B cell (primary cell): ENCODE measurements around the gene CNGA3. TPM values are rescaled to one million over a fixed set of nuclear protein-coding genes. Genes with fewer than 3 reads are reported as not detected.

Experiments
- ATAC-seq: fragments of 200-7000 bp; cut with Tn5 transposase; one replicate; pipeline ENCODE4 v1.10.0; 2021; ENCODE audit warnings: low read depth, mild to moderate bottlenecking, moderate number of reproducible peaks, moderate library complexity
- CTCF ChIA-PET: fragments of 350-600 bp; sonication (Branson Sonifier 250); formaldehyde crosslinking; loops from one replicate; lab custom pipeline; 2021; ENCODE audit warnings: antibody characterized with exemption, inconsistent platforms; lab: Charles Lee
- POLR2A ChIA-PET: fragments of 350-600 bp; sonication (Branson Sonifier 250); formaldehyde crosslinking; loops from one replicate; lab custom pipeline; 2021; ENCODE audit warnings: antibody characterized with exemption; lab: Charles Lee
- DNase-seq: peaks from one replicate; pipeline ENCODE4 v3.0.0; 2013
- H2AFZ ChIP-seq: 2 replicates; pipeline ENCODE4 v1.6.1; 2012; ENCODE audit warnings: mild to moderate bottlenecking, low read depth, low read length; ENCODE audit not compliant: insufficient read depth, poor library complexity, severe bottlenecking
- H3K27ac ChIP-seq, 2 donors: 1 replicate in 1 of 2; 2 replicates in 1 of 2; pipeline ENCODE4 v1.5.1; 2012 to 2013; ENCODE audit warnings: low read length in 2 of 2, mild to moderate bottlenecking in 2 of 2, moderate library complexity in 1 of 2
- H3K27me3 ChIP-seq, 4 experiments: fragments of 200-600 bp in 1 of 4; sonication (generic) in 1 of 4; replicated peaks in 1 of 4; 1 replicate in 2 of 4; 2 replicates in 2 of 4; pipeline versions ENCODE4 v1.6.1 to v1.7.0; 2013 to 2016; ENCODE audit warnings: low read length in 3 of 4, mild to moderate bottlenecking in 2 of 4, mixed read lengths in 1 of 4, moderate library complexity in 1 of 4; ENCODE audit not compliant: insufficient read depth in 4 of 4, control insufficient read depth in 3 of 4; ENCODE audit errors: control extremely low read depth in 1 of 4
- H3K36me3 ChIP-seq, 2 experiments: replicated peaks in 1 of 2; 1 replicate in 1 of 2; 2 replicates in 1 of 2; pipeline versions ENCODE4 v1.6.1 to v1.7.1; 2013; ENCODE audit warnings: low read length in 1 of 2; ENCODE audit not compliant: insufficient read depth in 2 of 2, control insufficient read depth in 1 of 2; ENCODE audit errors: control extremely low read depth in 1 of 2, extremely low read depth in 1 of 2
- H3K4me1 ChIP-seq, 2 donors: fragments of 200-600 bp in 1 of 2; sonication (generic) in 1 of 2; 1 replicate in 1 of 2; 2 replicates in 1 of 2; pipeline versions ENCODE4 v1.5.1 to v1.6.1; 2013 to 2017; ENCODE audit warnings: low read length in 2 of 2; ENCODE audit not compliant: control insufficient read depth in 2 of 2, insufficient read depth in 2 of 2
- H3K4me2 ChIP-seq: replicated peaks from 2 replicates; pipeline ENCODE3; 2012; ENCODE audit warnings: mild to moderate bottlenecking, low read depth, low read length; ENCODE audit not compliant: poor library complexity, severe bottlenecking
- H3K4me3 ChIP-seq, 5 experiments: fragments of 200-600 bp in 1 of 5; sonication (generic) in 1 of 5; 1 replicate in 3 of 5; 2 replicates in 2 of 5; pipeline versions ENCODE4 v1.5.1 to v1.7.0; 2011 to 2016; ENCODE audit warnings: low read length in 4 of 5, mild to moderate bottlenecking in 4 of 5, low read depth in 2 of 5, control low read depth in 1 of 5, moderate library complexity in 1 of 5; ENCODE audit not compliant: insufficient read depth in 1 of 5; ENCODE audit errors: control extremely low read depth in 1 of 5, extremely low read depth in 1 of 5
- H3K79me2 ChIP-seq: fragments of 200-600 bp; sonication (generic); one replicate; pipeline ENCODE4 v1.6.0; 2016; ENCODE audit warnings: low read length; ENCODE audit not compliant: control insufficient read depth, insufficient read depth
- H3K9ac ChIP-seq: fragments of 200-600 bp; sonication (generic); 2 replicates; pipeline ENCODE4 v1.6.1; 2017; ENCODE audit warnings: mild to moderate bottlenecking, low read length, moderate library complexity
- H3K9me3 ChIP-seq, 3 donors: one replicate each; pipeline versions ENCODE4 v1.6.1 to v1.7.1; 2013; ENCODE audit warnings: low read length in 2 of 3; ENCODE audit not compliant: control insufficient read depth in 2 of 3, insufficient read depth in 1 of 3; ENCODE audit errors: control extremely low read depth in 1 of 3
- H4K20me1 ChIP-seq: 2 replicates; pipeline ENCODE4 v1.6.0; 2012; ENCODE audit warnings: mild to moderate bottlenecking, low read length; ENCODE audit not compliant: insufficient read depth, control insufficient read depth, poor library complexity, severe bottlenecking
- H3K27ac Mint-ChIP-seq: one replicate; pipeline ENCODE4 v1.8.0; 2021; ENCODE audit warnings: mixed read lengths
- H3K27me3 Mint-ChIP-seq: one replicate; pipeline ENCODE4 v1.8.0; 2021; ENCODE audit warnings: mixed read lengths
- H3K4me1 Mint-ChIP-seq: one replicate; pipeline ENCODE4 v1.8.0; 2021; ENCODE audit warnings: mixed read lengths
- H3K4me3 Mint-ChIP-seq: one replicate; pipeline ENCODE4 v1.8.0; 2021; ENCODE audit warnings: mixed read lengths
- H3K9me3 Mint-ChIP-seq: one replicate; pipeline ENCODE4 v1.8.0; 2022; ENCODE audit warnings: mixed read lengths; ENCODE audit not compliant: insufficient read depth
- EZH2 ChIP-seq: IDR thresholded peaks from 2 replicates; pipeline ENCODE4 v1.6.1; 2012; ENCODE audit warnings: borderline replicate concordance, low read depth, mild to moderate bottlenecking, moderate library complexity, low read length; ENCODE audit not compliant: insufficient read depth, poor library complexity, severe bottlenecking
- WGBS: methylation state at CpG from one replicate; pipeline ENCODE4 v1.1.5; 2013; ENCODE audit warnings: missing lambda C conversion rate; ENCODE audit not compliant: insufficient coverage; 5-methylcytosine and 5-hydroxymethylcytosine counted together
- intact Hi-C: fragments of 100-400 bp; cut with micrococcal nuclease; formaldehyde crosslinking; loops from one replicate; pipeline ENCODE4 v1.10.0; 2022
- polyA plus RNA-seq: library from polyadenylated mRNA; depleted of rRNA; stranded (reverse); fragments of >200 nt; gene quantifications from 2 replicates; pipeline ENCODE4 v1.2.3, GENCODE V29; 2012
- total RNA-seq, 2 donors: library from RNA; stranded (reverse); fragments of 120-200 nt in 1 of 2; gene quantifications; 1 replicate in 1 of 2; 2 replicates in 1 of 2; pipeline versions ENCODE4 v1.2.3 to v1.2.4, GENCODE V29; 2013 to 2022
- TF ChIP-seq, protein P1 (sequence below): fragments of 200-600 bp; IDR thresholded peaks from one replicate; pipeline ENCODE4 v1.8.0; 2022; ENCODE audit warnings: antibody characterized with exemption, mild to moderate bottlenecking

Gene CNGA3
- total and polyA plus RNA-seq, 2 donors (not counting 1 experiment from before 2014, with no cell fraction given): not detected

- CTCF ChIA-PET: interaction anchor here (5.6 kb wide), 1 partner anchor 576 kb away, joined by 57 read pairs; no protein-coding TSS in a partner anchor
These were observed 36.5 kb downstream of the CNGA3 start for GRCh38 chr2:98382739-98383138.

GRCh38 chr2:98383166-98383565, 36.9 kb downstream of the CNGA3 start:
- peaks cover 19% of the 10 kb centered on the region for H3K27me3 Mint-ChIP-seq
- no peaks in the 10 kb centered on the region for H3K9me3 Mint-ChIP-seq
- TF ChIP-seq EZH2: no peak
- TF ChIP-seq, protein P1, sequence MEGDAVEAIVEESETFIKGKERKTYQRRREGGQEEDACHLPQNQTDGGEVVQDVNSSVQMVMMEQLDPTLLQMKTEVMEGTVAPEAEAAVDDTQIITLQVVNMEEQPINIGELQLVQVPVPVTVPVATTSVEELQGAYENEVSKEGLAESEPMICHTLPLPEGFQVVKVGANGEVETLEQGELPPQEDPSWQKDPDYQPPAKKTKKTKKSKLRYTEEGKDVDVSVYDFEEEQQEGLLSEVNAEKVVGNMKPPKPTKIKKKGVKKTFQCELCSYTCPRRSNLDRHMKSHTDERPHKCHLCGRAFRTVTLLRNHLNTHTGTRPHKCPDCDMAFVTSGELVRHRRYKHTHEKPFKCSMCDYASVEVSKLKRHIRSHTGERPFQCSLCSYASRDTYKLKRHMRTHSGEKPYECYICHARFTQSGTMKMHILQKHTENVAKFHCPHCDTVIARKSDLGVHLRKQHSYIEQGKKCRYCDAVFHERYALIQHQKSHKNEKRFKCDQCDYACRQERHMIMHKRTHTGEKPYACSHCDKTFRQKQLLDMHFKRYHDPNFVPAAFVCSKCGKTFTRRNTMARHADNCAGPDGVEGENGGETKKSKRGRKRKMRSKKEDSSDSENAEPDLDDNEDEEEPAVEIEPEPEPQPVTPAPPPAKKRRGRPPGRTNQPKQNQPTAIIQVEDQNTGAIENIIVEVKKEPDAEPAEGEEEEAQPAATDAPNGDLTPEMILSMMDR: no peak
- Histone ChIP-seq H3K9ac (no peak overlapping the region), H3K27ac (no peak overlapping the region), H3K79me2 (no peaks in the 10 kb centered on the region), H3K27me3 (peaks cover 0 to 3% (median 0%) of the 10 kb centered on the region in 4 experiments), H3K36me3 (no peaks in the 10 kb centered on the region), H4K20me1 (no peaks in the 10 kb centered on the region), H2AFZ (no peak overlapping the region), H3K4me2 (no peak overlapping the region), H3K4me3 (no peak overlapping the region), H3K4me1 (peaks cover 0 to 2% of the 10 kb centered on the region in 2 donors), H3K9me3 (no peaks in the 10 kb centered on the region)
- ATAC-seq (no peak), DNase-seq (no peak)
- POLR2A ChIA-PET: no interaction called here
- no peaks in the 10 kb centered on the region for H3K4me1 Mint-ChIP-seq
- H3K4me3 Mint-ChIP-seq: no peak overlapping the region
- intact Hi-C loops: loop anchor here (10.0 kb wide), 1 partner anchor 788 kb away; no protein-coding TSS in a partner anchor
- WGBS: 88% methylated on average over 5 of the region's 6 CpGs
- CTCF ChIA-PET: interaction anchor here (2.2 to 5.6 kb wide), 2 partner anchors 114 to 577 kb away, joined by 7 to 57 read pairs; no protein-coding TSS in a partner anchor
- no peak overlapping the region for H3K27ac Mint-ChIP-seq

More at GRCh38 chr2:98382739-98383138, 36.5 kb downstream of the CNGA3 start:
- Mint-ChIP-seq H3K9me3 (no peaks in the 10 kb centered on the region), H3K27me3 (peaks cover 17% of the 10 kb centered on the region), H3K27ac (no peak overlapping the region), H3K4me3 (no peak overlapping the region), H3K4me1 (no peaks in the 10 kb centered on the region)
- intact Hi-C loops: loop anchor here (10.0 kb wide), 1 partner anchor 788 kb away; no protein-coding TSS in a partner anchor
- Histone ChIP-seq H3K4me2 (no peak overlapping the region), H3K27ac (no peak overlapping the region), H4K20me1 (no peaks in the 10 kb centered on the region), H3K79me2 (no peaks in the 10 kb centered on the region), H3K4me3 (no peak overlapping the region), H3K9me3 (no peaks in the 10 kb centered on the region), H3K36me3 (no peaks in the 10 kb centered on the region), H3K27me3 (peaks cover 0 to 3% (median 0%) of the 10 kb centered on the region in 4 experiments), H2AFZ (no peak overlapping the region), H3K9ac (no peak overlapping the region), H3K4me1 (peaks cover 0 to 2% of the 10 kb centered on the region in 2 donors)
- POLR2A ChIA-PET: no interaction called here
- ATAC-seq (no peak), DNase-seq (no peak)
- 100% methylated on average over 1 of the region's 7 CpGs for WGBS
- TF ChIP-seq, protein P1: no peak
- no peak for TF ChIP-seq EZH2
